Breast epithelium (tissue), 4 donors: ENCODE measurements around the gene PPP1R7. TPM values are rescaled to one million over a fixed set of nuclear protein-coding genes. Genes with fewer than 3 reads are reported as not detected.

ENCODE experiments used
- DNase-seq, 2 donors: peaks; one replicate each; pipeline ENCODE4 v3.0.0-alpha.2; 2019; ENCODE audit warnings: low spot score in 2 of 2
- H3K27ac ChIP-seq, 2 donors: fragments of 200-600 bp; sonication (generic) in 1 of 2; one replicate each; pipeline ENCODE4 v1.5.1; 2016 to 2019; ENCODE audit warnings: mild to moderate bottlenecking in 1 of 2
- H3K27me3 ChIP-seq, 2 donors: fragments of 200-600 bp; sonication (generic) in 1 of 2; one replicate each; pipeline versions ENCODE4 v1.5.1 to v1.6.0; 2017 to 2019; ENCODE audit warnings: control low read depth in 1 of 2, mild to moderate bottlenecking in 1 of 2
- H3K36me3 ChIP-seq: fragments of 200-600 bp; one replicate; pipeline ENCODE4 v1.5.1; 2019
- H3K4me1 ChIP-seq, 2 donors: fragments of 200-600 bp; sonication (generic); one replicate each; pipeline ENCODE4 v1.5.1; 2016 to 2019; ENCODE audit warnings: control low read depth in 1 of 2
- H3K4me3 ChIP-seq, 3 donors: fragments of 200-600 bp; sonication (generic); 1 replicate in 2 of 3; 2 replicates in 1 of 3; pipeline ENCODE4 v1.5.1; 2016 to 2019; ENCODE audit warnings: mild to moderate bottlenecking in 3 of 3, moderate library complexity in 2 of 3
- H3K9me3 ChIP-seq, 2 donors: fragments of 200-600 bp; sonication (generic) in 1 of 2; one replicate each; pipeline ENCODE4 v1.5.1; 2016 to 2019; ENCODE audit warnings: control low read depth in 1 of 2
- CTCF ChIP-seq, 3 donors: fragments of 450-650 bp; IDR thresholded peaks; one replicate each; pipeline ENCODE4 v1.5.1; 2016 to 2017; ENCODE audit warnings: antibody characterized with exemption in 3 of 3, mild to moderate bottlenecking in 3 of 3, moderate library complexity in 3 of 3
- POLR2A ChIP-seq: fragments of 450-650 bp; IDR thresholded peaks from one replicate; pipeline ENCODE4 v1.6.1; 2016; ENCODE audit warnings: antibody characterized with exemption, mild to moderate bottlenecking, moderate library complexity
- POLR2AphosphoS5 ChIP-seq, 3 donors: sonication (generic); formaldehyde crosslinking; IDR thresholded peaks; one replicate each; pipeline ENCODE4 v1.6.1; 2017; ENCODE audit warnings: antibody characterized with exemption in 3 of 3
- intact Hi-C: fragments of 100-400 bp; cut with DNase I; formaldehyde crosslinking; loops from one replicate; pipeline ENCODE4 v1.15.1; 2023; ENCODE audit warnings: low total_unique reads
- total RNA-seq, 3 donors: library from RNA; depleted of rRNA; stranded (reverse); fragments of >200 nt; gene quantifications; one replicate each; pipeline ENCODE4 v1.1.0, GENCODE V29; 2016

PPP1R7 gene
- total RNA-seq, 3 donors from 2014 or later, result 39.4 to 50.9 (median 43.6) TPM

- no peak for DNase-seq
- Histone ChIP-seq H3K4me3 (no peak overlapping the region), H3K9me3 (no peaks in the 10 kb centered on the region), H3K4me1 (no peaks in the 10 kb centered on the region), H3K27me3 (no peaks in the 10 kb centered on the region), H3K36me3 (no peaks in the 10 kb centered on the region), H3K27ac (no peak overlapping the region)
- TF ChIP-seq POLR2A, result no peak
- no peak for TF ChIP-seq CTCF (IDR thresholded peaks at IDR 0.05)
- TF ChIP-seq POLR2AphosphoS5 (IDR thresholded peaks at IDR 0.05), result no peak
- intact Hi-C loops, result no loop called here
Measured at GRCh38 chr2:241122376-241123002, 27.8 kb upstream of the PPP1R7 start.

- peak overlapping the region in 1 of 2 donors; percentile 35 for H3K27ac ChIP-seq
- DNase-seq, result peak; percentile 79 to 83
- H3K9me3 ChIP-seq, result no peaks in the 10 kb centered on the region
- no peaks in the 10 kb centered on the region for H3K27me3 ChIP-seq
- intact Hi-C loops, result no loop called here
- H3K36me3 ChIP-seq, result no peaks in the 10 kb centered on the region
- H3K4me3 ChIP-seq, result no peak overlapping the region
- H3K4me1 ChIP-seq, result no peaks in the 10 kb centered on the region
- TF ChIP-seq POLR2A (no peak), POLR2AphosphoS5 (IDR thresholded peaks at IDR 0.05) (no peak), CTCF (IDR thresholded peaks at IDR 0.05) (no peak)
Measured at GRCh38 chr2:241123816-241124536, 26.3 kb upstream of the PPP1R7 start.

GRCh38 chr2:241125626-241126025, 24.6 kb upstream of the PPP1R7 start:
- TF ChIP-seq POLR2A (no peak), POLR2AphosphoS5 (IDR thresholded peaks at IDR 0.05) (no peak), CTCF (IDR thresholded peaks at IDR 0.05) (no peak)
- no peak overlapping the region for H3K27ac ChIP-seq
- intact Hi-C loops, result loop anchor here (5.0 kb wide), 2 partner anchors 507 to 692 kb away; no protein-coding TSS in a partner anchor
- no peak for DNase-seq
- H3K9me3 ChIP-seq, result no peaks in the 10 kb centered on the region
- H3K27me3 ChIP-seq, result no peaks in the 10 kb centered on the region
- H3K36me3 ChIP-seq, result no peaks in the 10 kb centered on the region
- H3K4me1 ChIP-seq, result no peaks in the 10 kb centered on the region
- no peak overlapping the region for H3K4me3 ChIP-seq

- TF ChIP-seq CTCF (IDR thresholded peaks at IDR 0.05) (no peak), POLR2A (no peak), POLR2AphosphoS5 (IDR thresholded peaks at IDR 0.05) (no peak)
- no peaks in the 10 kb centered on the region for H3K4me1 ChIP-seq
- H3K36me3 ChIP-seq, result no peaks in the 10 kb centered on the region
- H3K9me3 ChIP-seq, result no peaks in the 10 kb centered on the region
- no peak overlapping the region for H3K27ac ChIP-seq
- H3K4me3 ChIP-seq, result no peak overlapping the region
- DNase-seq, result no peak
- intact Hi-C loops, result loop anchor here (5.0 kb wide), 2 partner anchors 506 to 691 kb away; no protein-coding TSS in a partner anchor
- no peaks in the 10 kb centered on the region for H3K27me3 ChIP-seq
Measured at GRCh38 chr2:241126201-241126611, 24.1 kb upstream of the PPP1R7 start.

GRCh38 chr2:241126771-241127202, 23.5 kb upstream of the PPP1R7 start:
- Histone ChIP-seq H3K4me1 (no peaks in the 10 kb centered on the region), H3K27ac (no peak overlapping the region), H3K27me3 (no peaks in the 10 kb centered on the region), H3K9me3 (no peaks in the 10 kb centered on the region), H3K36me3 (no peaks in the 10 kb centered on the region), H3K4me3 (no peak overlapping the region)
- DNase-seq, result no peak
- intact Hi-C loops, result loop anchor here (5.0 kb wide), 2 partner anchors 506 to 691 kb away; no protein-coding TSS in a partner anchor
- TF ChIP-seq POLR2AphosphoS5 (IDR thresholded peaks at IDR 0.05), result no peak
- TF ChIP-seq POLR2A, result no peak
- no peak for TF ChIP-seq CTCF (IDR thresholded peaks at IDR 0.05)
